NCI-H2196 (cell line): ENCODE results near the gene ARHGAP10.

Source experiments
- DNase-seq: peaks from one replicate; lab custom pipeline; 2025; ENCODE audit not compliant: unreplicated experiment; lab: John Stamatoyannopoulos, UW

ARHGAP10 gene

GRCh38 chr4:147731580-147732517, at the start of gene ARHGAP10:
Gene ARHGAP10, plus strand, starts transcription at chr4:147732088. Its CDS starts 214 bp downstream, at chr4:147732302.
- DNase-seq, result no peak

- DNase-seq, result no peak
Observed at GRCh38 chr4:147682755-147683154, 49.1 kb upstream of the ARHGAP10 start.

GRCh38 chr4:147683188-147683591, 48.7 kb upstream of the ARHGAP10 start:
- DNase-seq, result no peak

GRCh38 chr4:147683717-147684700, 47.9 kb upstream of the ARHGAP10 start, which contains the start of gene PRMT9:
Gene PRMT9, minus strand, starts transcription at chr4:147684163. Its CDS starts 176 bp downstream, at chr4:147683987.
- peak; percentile 74 for DNase-seq

- DNase-seq, result no peak
Observed at GRCh38 chr4:147689067-147689466, 42.8 kb upstream of the ARHGAP10 start.

- no peak for DNase-seq
Observed at GRCh38 chr4:147691820-147692219, 40.1 kb upstream of the ARHGAP10 start.

GRCh38 chr4:147693218-147693617, 38.7 kb upstream of the ARHGAP10 start:
- no peak for DNase-seq

- no peak for DNase-seq
Observed at GRCh38 chr4:147696866-147697265, 35.0 kb upstream of the ARHGAP10 start.

GRCh38 chr4:147704846-147705245, 27.0 kb upstream of the ARHGAP10 start:
- no peak for DNase-seq

GRCh38 chr4:147707892-147708672, 23.8 kb upstream of the ARHGAP10 start:
- DNase-seq, result peak; percentile 1

- no peak for DNase-seq
Observed at GRCh38 chr4:147709999-147710398, 21.9 kb upstream of the ARHGAP10 start.

GRCh38 chr4:147714575-147715401, 17.1 kb upstream of the ARHGAP10 start:
- DNase-seq, result no peak

GRCh38 chr4:147717878-147718277, 14.0 kb upstream of the ARHGAP10 start:
- DNase-seq, result no peak

GRCh38 chr4:147723326-147723725, 8.6 kb upstream of the ARHGAP10 start:
- DNase-seq, result no peak

- DNase-seq, result no peak
Observed at GRCh38 chr4:147724468-147725201, 7.3 kb upstream of the ARHGAP10 start.

GRCh38 chr4:147725673-147726072, 6.2 kb upstream of the ARHGAP10 start:
- no peak for DNase-seq

- DNase-seq, result no peak
Observed at GRCh38 chr4:147727476-147728028, 4.3 kb upstream of the ARHGAP10 start.

GRCh38 chr4:147730333-147730732, 1.6 kb upstream of the ARHGAP10 start:
- no peak for DNase-seq
